IMR-90 (cell line): ENCODE results near the gene CRHBP. TPM values are rescaled to one million over a fixed set of nuclear protein-coding genes. Genes with fewer than 3 reads are reported as not detected.

Experiments used
- ATAC-seq: fragments of 200-7000 bp; cut with Tn5 transposase; 2 replicates; pipeline ENCODE4 v1.9.1; 2020; ENCODE audit warnings: low read depth, mild to moderate bottlenecking, moderate library complexity
- BruUV-seq: library from RNA; stranded (reverse); fragments of 400-500 nt; replicated peaks from 2 replicates; lab custom pipeline; 2021; lab: Mats Ljungman, UMichigan
- CTCF ChIA-PET: fragments of 300-600 bp; formaldehyde crosslinking; extraction: SDS; loops from one replicate; lab custom pipeline; 2021; ENCODE audit warnings: antibody characterized with exemption; lab: Yijun Ruan, JAX
- POLR2A ChIA-PET: fragments of 300-600 bp; sonication (Branson Sonifier 250); formaldehyde crosslinking; loops from one replicate; lab custom pipeline; 2022; ENCODE audit warnings: antibody characterized with exemption; ENCODE audit not compliant: unreplicated experiment; lab: Charles Lee
- DNase-seq: peaks from one replicate; pipeline ENCODE4 v3.0.0; 2013
- H2AFZ ChIP-seq: replicated peaks from 2 replicates; pipeline ENCODE3; 2013; ENCODE audit warnings: low read length, mild to moderate bottlenecking; ENCODE audit not compliant: poor library complexity
- H2AK5ac ChIP-seq: 2 replicates; pipeline ENCODE4 v1.6.1; 2013; ENCODE audit warnings: low read depth, low read length, inconsistent platforms
- H2AK9ac ChIP-seq: replicated peaks from 2 replicates; pipeline ENCODE3; 2013; ENCODE audit warnings: mild to moderate bottlenecking, low read depth, low read length, moderate library complexity; ENCODE audit not compliant: poor library complexity
- H2BK120ac ChIP-seq: 2 replicates; pipeline ENCODE4 v1.6.1; 2013; ENCODE audit warnings: low read depth, low read length, inconsistent platforms
- H2BK15ac ChIP-seq: 3 replicates; pipeline ENCODE4 v1.6.1; 2013; ENCODE audit warnings: low read depth, low read length, inconsistent platforms
- H2BK20ac ChIP-seq: 2 replicates; pipeline ENCODE4 v1.6.1; 2013; ENCODE audit warnings: low read depth, mild to moderate bottlenecking, inconsistent platforms, low read length, moderate library complexity
- H2BK5ac ChIP-seq: 2 replicates; pipeline ENCODE4 v1.6.1; 2013; ENCODE audit warnings: mild to moderate bottlenecking, low read depth, low read length, inconsistent platforms; ENCODE audit not compliant: poor library complexity, severe bottlenecking
- H3K14ac ChIP-seq: replicated peaks from 2 replicates; pipeline ENCODE4 v1.6.1; 2013; ENCODE audit warnings: low read depth, low read length, inconsistent platforms
- H3K18ac ChIP-seq: 2 replicates; pipeline ENCODE4 v1.6.1; 2013; ENCODE audit warnings: low read depth, low read length, control low read depth
- H3K23ac ChIP-seq: 2 replicates; pipeline ENCODE4 v1.6.1; 2013; ENCODE audit warnings: low read depth, low read length, inconsistent platforms
- H3K27ac ChIP-seq: 2 replicates; pipeline ENCODE4 v1.5.1; 2013; ENCODE audit warnings: mild to moderate bottlenecking, control low read depth, low read length; ENCODE audit not compliant: insufficient read depth
- H3K27me3 ChIP-seq: 2 replicates; pipeline ENCODE4 v1.6.1; 2013; ENCODE audit warnings: low read length; ENCODE audit not compliant: control insufficient read depth, insufficient read depth
- H3K36me3 ChIP-seq: 2 replicates; pipeline ENCODE4 v1.6.1; 2013; ENCODE audit warnings: low read length, mixed read lengths; ENCODE audit not compliant: control insufficient read depth, insufficient read depth
- H3K4ac ChIP-seq: 2 replicates; pipeline ENCODE4 v1.6.1; 2013; ENCODE audit warnings: low read depth, low read length, inconsistent platforms
- H3K4me1 ChIP-seq: 2 replicates; pipeline ENCODE4 v1.6.1; 2013; ENCODE audit warnings: low read length, mixed read lengths; ENCODE audit not compliant: control insufficient read depth, insufficient read depth
- H3K4me2 ChIP-seq: 2 replicates; pipeline ENCODE4 v1.6.1; 2013; ENCODE audit warnings: low read depth, mild to moderate bottlenecking, control low read depth, low read length, moderate library complexity
- H3K4me3 ChIP-seq: 2 replicates; pipeline ENCODE4 v1.5.1; 2013; ENCODE audit warnings: low read depth, mild to moderate bottlenecking, control low read depth, low read length, moderate library complexity; ENCODE audit not compliant: insufficient read depth
- H3K56ac ChIP-seq: 2 replicates; pipeline ENCODE4 v1.6.1; 2013; ENCODE audit warnings: low read length, inconsistent platforms; ENCODE audit not compliant: insufficient read depth; ENCODE audit errors: extremely low read depth
- H3K79me1 ChIP-seq, 2 experiments: 2 replicates each; pipeline ENCODE4 v1.6.1; 2013; ENCODE audit warnings: low read length in 2 of 2, inconsistent platforms in 1 of 2, low read depth in 1 of 2
- H3K9ac ChIP-seq: 2 replicates; pipeline ENCODE4 v1.6.1; 2013; ENCODE audit warnings: low read depth, low read length, control low read depth
- H3K9me1 ChIP-seq: 2 replicates; pipeline ENCODE4 v1.6.1; 2013; ENCODE audit warnings: low read length, inconsistent platforms; ENCODE audit not compliant: insufficient read depth
- H3K9me3 ChIP-seq: 2 replicates; pipeline ENCODE4 v1.6.1; 2013; ENCODE audit warnings: low read length; ENCODE audit not compliant: control insufficient read depth, insufficient read depth
- H4K20me1 ChIP-seq: 2 replicates; pipeline ENCODE4 v1.6.1; 2013; ENCODE audit warnings: low read length, inconsistent platforms; ENCODE audit not compliant: insufficient read depth
- H4K5ac ChIP-seq: 2 replicates; pipeline ENCODE4 v1.6.1; 2013; ENCODE audit warnings: mild to moderate bottlenecking, low read depth, low read length, control low read depth
- H4K8ac ChIP-seq, 2 experiments: 2 replicates each; pipeline ENCODE4 v1.6.1; 2013; ENCODE audit warnings: low read depth in 2 of 2, low read length in 2 of 2, control low read depth in 1 of 2, inconsistent platforms in 1 of 2
- H4K91ac ChIP-seq: 2 replicates; pipeline ENCODE4 v1.6.1; 2013; ENCODE audit warnings: low read depth, low read length, inconsistent platforms; ENCODE audit not compliant: insufficient read depth
- BHLHE40 ChIP-seq: fragments of 150-350 bp; IDR thresholded peaks from 2 replicates; pipeline ENCODE4 v1.6.1; 2016; ENCODE audit warnings: mild to moderate bottlenecking, low read depth, low read length
- CEBPB ChIP-seq: IDR thresholded peaks from 2 replicates; pipeline ENCODE4 v1.6.1; 2012; ENCODE audit warnings: low read depth, low read length, improper control_type of control experiment
- CHD1 ChIP-seq: IDR thresholded peaks from 2 replicates; pipeline ENCODE4 v1.6.1; 2012; ENCODE audit warnings: low read depth, low read length, improper control_type of control experiment
- FOS ChIP-seq: fragments of 150-350 bp; IDR thresholded peaks from 2 replicates; pipeline ENCODE4 v1.6.1; 2016; ENCODE audit warnings: low read depth, low read length
- MAFK ChIP-seq: IDR thresholded peaks from 2 replicates; pipeline ENCODE4 v1.6.1; 2012; ENCODE audit warnings: low read depth, low read length, improper control_type of control experiment
- NFE2L2 ChIP-seq: fragments of 150-350 bp; IDR thresholded peaks from 2 replicates; pipeline ENCODE4 v1.6.1; 2016; ENCODE audit warnings: low read depth, mild to moderate bottlenecking, low read length
- POLR2A ChIP-seq: IDR thresholded peaks from 2 replicates; pipeline ENCODE4 v1.6.1; 2012; ENCODE audit warnings: mild to moderate bottlenecking, low read depth, low read length
- RAD21 ChIP-seq: IDR thresholded peaks from 2 replicates; pipeline ENCODE4 v1.6.1; 2012; ENCODE audit warnings: low read length, improper control_type of control experiment
- RCOR1 ChIP-seq: IDR thresholded peaks from 2 replicates; pipeline ENCODE4 v1.6.1; 2012; ENCODE audit warnings: mild to moderate bottlenecking, low read length, improper control_type of control experiment; ENCODE audit not compliant: insufficient replicate concordance
- RFX5 ChIP-seq: IDR thresholded peaks from 2 replicates; pipeline ENCODE4 v1.8.0; 2012; ENCODE audit warnings: low read depth, mild to moderate bottlenecking, low read length, moderate library complexity
- SMC3 ChIP-seq: fragments of 150-350 bp; IDR thresholded peaks from 2 replicates; pipeline ENCODE4 v1.6.1; 2016; ENCODE audit warnings: low read depth, mild to moderate bottlenecking, antibody characterized with exemption, low read length, moderate library complexity
- WGBS, 2 experiments: methylation state at CpG; one replicate each; pipeline versions ENCODE4 v1.1.5 to v1.1.7; 2013; ENCODE audit warnings: missing lambda C conversion rate in 2 of 2; ENCODE audit not compliant: insufficient read length in 1 of 2; ENCODE audit errors: extremely low coverage in 2 of 2; 5-methylcytosine and 5-hydroxymethylcytosine counted together
- dilution Hi-C: fragments of 300-500 bp; cut with HindIII; formaldehyde crosslinking; loops from one replicate; pipeline ENCODE4 v1.14.3; 2018; ENCODE audit warnings: low sequenced_read_pairs; ENCODE audit not compliant: unreplicated experiment
- in situ Hi-C: fragments of 300-500 bp; cut with MboI; formaldehyde crosslinking; loops from 3 replicates; pipeline ENCODE4 v1.14.3; 2019; ENCODE audit warnings: low sequenced_read_pairs, inconsistent platforms, mixed read lengths
- intact Hi-C: fragments of 100-400 bp; cut with micrococcal nuclease; formaldehyde crosslinking; loops from 2 replicates; pipeline ENCODE4 v1.10.0; 2022
- polyA plus RNA-seq, 3 experiments: library from polyadenylated mRNA; depleted of rRNA; stranded (reverse); fragments of >200 nt; gene quantifications; 2 replicates each; pipeline ENCODE4 v1.2.3, GENCODE V29; 2012; ENCODE audit warnings: low replicate concordance in 1 of 3
- total RNA-seq: library from RNA; depleted of rRNA; stranded (reverse); fragments of >200 nt; gene quantifications from 2 replicates; pipeline ENCODE4 v1.2.3, GENCODE V29; 2012
- TF ChIP-seq, protein P1 (sequence below): conservative IDR thresholded peaks from 2 replicates; pipeline ENCODE4 v1.5.1; 2012; ENCODE audit warnings: mild to moderate bottlenecking, low read depth, low read length, improper control_type of control experiment
- TF ChIP-seq, protein P2 (sequence below): fragments of 150-350 bp; IDR thresholded peaks from 2 replicates; pipeline ENCODE4 v1.6.1; 2016; ENCODE audit warnings: low read depth, mild to moderate bottlenecking, low read length, moderate library complexity, borderline replicate concordance
- TF ChIP-seq, protein P3 (sequence below): fragments of 150-350 bp; IDR thresholded peaks from 2 replicates; pipeline ENCODE4 v1.6.1; 2017; ENCODE audit warnings: mild to moderate bottlenecking, antibody characterized with exemption, low read length, low read depth

Gene CRHBP
- total and polyA plus RNA-seq, 2 of the 4 experiments (the other 2 are of a cell fraction): 0.09 TPM; not detected in 1

DNA sequence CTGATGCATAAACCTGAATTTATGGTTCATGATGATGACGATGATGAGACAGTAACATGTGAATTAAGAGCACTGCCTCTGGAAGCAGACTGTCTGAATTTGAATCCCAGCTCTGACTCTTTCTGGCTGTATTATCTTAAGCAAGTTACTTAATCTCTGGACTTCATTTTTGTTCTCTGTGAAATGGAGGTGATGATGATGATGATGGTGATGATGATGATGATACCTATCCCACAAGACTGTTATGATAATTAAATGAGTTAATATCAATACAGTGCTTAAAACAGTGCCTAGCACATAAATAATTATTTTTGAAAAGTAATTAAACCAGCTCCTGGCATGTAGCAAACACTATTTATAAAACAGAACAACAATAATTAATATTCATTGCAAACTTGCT, 64.1 kb downstream of the CRHBP start (continued):
- TF ChIP-seq FOS: no peak

DNA sequence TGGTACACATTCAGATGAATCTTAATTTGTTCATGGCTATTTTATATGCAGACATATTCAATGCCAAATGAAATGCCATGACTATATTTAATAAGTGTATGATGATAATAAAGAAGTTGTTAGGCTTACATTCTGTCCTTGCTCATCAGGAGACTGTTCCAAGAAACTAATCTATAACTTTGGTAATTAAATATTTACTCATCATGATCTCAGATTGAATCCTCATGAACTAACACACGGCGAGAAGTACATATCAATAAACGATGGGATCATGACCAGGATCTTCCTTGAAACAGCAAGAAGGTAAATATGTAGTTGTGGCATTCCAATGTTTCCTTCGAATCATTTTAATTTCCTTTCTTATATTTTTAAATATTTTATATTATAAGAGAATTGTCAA, 64.8 kb downstream of the CRHBP start:
- ATAC-seq (no peak), DNase-seq (no peak)
- peaks cover 9% of the 10 kb centered on the region for H3K27me3 ChIP-seq
- no peak overlapping the region for H3K4me2 ChIP-seq
- H2BK15ac ChIP-seq: no peak overlapping the region
- H3K9me3 ChIP-seq: no peaks in the 10 kb centered on the region; the same call in 1 of the 2 replicates
- H4K8ac ChIP-seq: no peak overlapping the region
- no peaks in the 10 kb centered on the region; the same call in 1 of the 2 replicates for H3K9me1 ChIP-seq
- H3K79me1 ChIP-seq: no peaks in the 10 kb centered on the region
- no peak overlapping the region for H4K91ac ChIP-seq
- no peak overlapping the region for H3K14ac ChIP-seq
- no peaks in the 10 kb centered on the region for H3K4me1 ChIP-seq
- H3K9ac ChIP-seq: no peak overlapping the region
- no peak overlapping the region for H2BK5ac ChIP-seq
- no peak overlapping the region for H2AK9ac ChIP-seq
- TF ChIP-seq NFE2L2 (no peak), POLR2A (no peak), SMC3 (no peak), RAD21 (no peak), RCOR1 (no peak), CHD1 (no peak), FOS (no peak), CEBPB (no peak), RFX5 (no peak), BHLHE40 (no peak), MAFK (no peak)
- TF ChIP-seq, protein P1, sequence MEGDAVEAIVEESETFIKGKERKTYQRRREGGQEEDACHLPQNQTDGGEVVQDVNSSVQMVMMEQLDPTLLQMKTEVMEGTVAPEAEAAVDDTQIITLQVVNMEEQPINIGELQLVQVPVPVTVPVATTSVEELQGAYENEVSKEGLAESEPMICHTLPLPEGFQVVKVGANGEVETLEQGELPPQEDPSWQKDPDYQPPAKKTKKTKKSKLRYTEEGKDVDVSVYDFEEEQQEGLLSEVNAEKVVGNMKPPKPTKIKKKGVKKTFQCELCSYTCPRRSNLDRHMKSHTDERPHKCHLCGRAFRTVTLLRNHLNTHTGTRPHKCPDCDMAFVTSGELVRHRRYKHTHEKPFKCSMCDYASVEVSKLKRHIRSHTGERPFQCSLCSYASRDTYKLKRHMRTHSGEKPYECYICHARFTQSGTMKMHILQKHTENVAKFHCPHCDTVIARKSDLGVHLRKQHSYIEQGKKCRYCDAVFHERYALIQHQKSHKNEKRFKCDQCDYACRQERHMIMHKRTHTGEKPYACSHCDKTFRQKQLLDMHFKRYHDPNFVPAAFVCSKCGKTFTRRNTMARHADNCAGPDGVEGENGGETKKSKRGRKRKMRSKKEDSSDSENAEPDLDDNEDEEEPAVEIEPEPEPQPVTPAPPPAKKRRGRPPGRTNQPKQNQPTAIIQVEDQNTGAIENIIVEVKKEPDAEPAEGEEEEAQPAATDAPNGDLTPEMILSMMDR: no peak
- TF ChIP-seq, protein P2, sequence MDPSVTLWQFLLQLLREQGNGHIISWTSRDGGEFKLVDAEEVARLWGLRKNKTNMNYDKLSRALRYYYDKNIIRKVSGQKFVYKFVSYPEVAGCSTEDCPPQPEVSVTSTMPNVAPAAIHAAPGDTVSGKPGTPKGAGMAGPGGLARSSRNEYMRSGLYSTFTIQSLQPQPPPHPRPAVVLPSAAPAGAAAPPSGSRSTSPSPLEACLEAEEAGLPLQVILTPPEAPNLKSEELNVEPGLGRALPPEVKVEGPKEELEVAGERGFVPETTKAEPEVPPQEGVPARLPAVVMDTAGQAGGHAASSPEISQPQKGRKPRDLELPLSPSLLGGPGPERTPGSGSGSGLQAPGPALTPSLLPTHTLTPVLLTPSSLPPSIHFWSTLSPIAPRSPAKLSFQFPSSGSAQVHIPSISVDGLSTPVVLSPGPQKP: no peak
- TF ChIP-seq, protein P3, sequence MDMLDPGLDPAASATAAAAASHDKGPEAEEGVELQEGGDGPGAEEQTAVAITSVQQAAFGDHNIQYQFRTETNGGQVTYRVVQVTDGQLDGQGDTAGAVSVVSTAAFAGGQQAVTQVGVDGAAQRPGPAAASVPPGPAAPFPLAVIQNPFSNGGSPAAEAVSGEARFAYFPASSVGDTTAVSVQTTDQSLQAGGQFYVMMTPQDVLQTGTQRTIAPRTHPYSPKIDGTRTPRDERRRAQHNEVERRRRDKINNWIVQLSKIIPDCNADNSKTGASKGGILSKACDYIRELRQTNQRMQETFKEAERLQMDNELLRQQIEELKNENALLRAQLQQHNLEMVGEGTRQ: no peak
- in situ Hi-C loops (loop anchor here (10.0 kb wide), 2 partner anchors 143 to 413 kb away; no protein-coding TSS in a partner anchor), dilution Hi-C loops (no loop called here), intact Hi-C loops (loop anchor here (5.0 kb wide), 1 partner anchor 300 kb away; the partner anchor contains the start of gene F2R)
- H2BK120ac ChIP-seq: no peak overlapping the region
- no peak overlapping the region for H2BK20ac ChIP-seq
- no peak overlapping the region for H3K23ac ChIP-seq
- no peak overlapping the region for H4K5ac ChIP-seq
- no peaks in the 10 kb centered on the region for H4K20me1 ChIP-seq
- WGBS, 2 experiments: no CpG with 5 or more reads among the region's 4 CpGs
- H2AK5ac ChIP-seq: no peak overlapping the region
- POLR2A ChIA-PET: no interaction called here
- no peaks in the 10 kb centered on the region for H3K36me3 ChIP-seq
- H2AFZ ChIP-seq: no peak overlapping the region
- no peak overlapping the region for H3K4me3 ChIP-seq
- CTCF ChIA-PET: no interaction called here
- no peak overlapping the region for H3K27ac ChIP-seq
- no peak overlapping the region for H3K4ac ChIP-seq
- BruUV-seq: no TSS peak
- H3K56ac ChIP-seq: no peak overlapping the region
- no peak overlapping the region for H3K18ac ChIP-seq
